HG03439 (cell line): Measurements from ENCODE around the gene CTNNA3.

ENCODE experiments used
- ATAC-seq: cut with Tn5 transposase; IDR thresholded peaks from one replicate; pipeline ENCODE4 v1.9.1; 2021; ENCODE audit warnings: mild to moderate bottlenecking, moderate library complexity; ENCODE audit not compliant: unreplicated experiment

The CTNNA3 gene

DNA sequence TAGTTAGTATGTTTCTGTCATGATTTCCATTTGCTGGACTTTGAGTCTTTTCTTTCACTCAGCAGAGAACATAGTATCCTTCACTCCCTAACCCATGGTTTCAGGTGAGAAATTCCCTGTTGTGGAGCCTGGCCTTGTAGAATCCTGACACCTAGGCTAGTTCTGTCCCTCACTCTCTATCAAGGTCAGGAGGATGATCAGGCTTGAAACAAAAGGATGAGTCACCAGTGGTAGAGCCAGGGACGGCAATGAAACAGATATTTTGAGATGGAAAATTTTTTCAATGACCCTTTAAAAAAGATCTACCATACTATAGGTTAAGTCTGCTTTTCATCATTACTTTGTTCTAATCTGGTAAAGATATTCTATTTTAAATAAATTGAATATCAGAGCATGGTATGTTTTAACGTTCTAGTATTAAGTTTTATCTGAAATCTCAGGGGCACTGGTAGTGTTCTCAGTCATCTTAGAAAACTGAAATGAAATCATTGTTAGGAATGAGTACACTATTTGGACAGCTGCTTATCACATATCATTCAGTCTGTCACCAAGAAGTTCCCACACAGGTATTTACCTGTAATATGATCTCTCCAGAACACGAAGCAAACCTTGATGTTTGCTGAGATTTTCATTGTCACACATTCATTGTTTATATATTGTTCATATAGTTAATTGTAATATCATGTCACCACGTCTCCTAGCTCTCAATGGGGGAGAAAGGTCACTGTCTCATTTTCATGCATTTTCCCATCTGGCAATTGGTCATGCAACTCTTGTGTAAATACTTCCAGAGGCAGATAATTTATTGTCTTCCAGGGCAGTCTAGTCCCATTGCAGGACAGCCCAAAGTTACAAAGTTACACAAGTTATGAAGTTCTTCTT lies 1070.0 kb downstream of the CTNNA3 start:
- no peak for ATAC-seq

DNA sequence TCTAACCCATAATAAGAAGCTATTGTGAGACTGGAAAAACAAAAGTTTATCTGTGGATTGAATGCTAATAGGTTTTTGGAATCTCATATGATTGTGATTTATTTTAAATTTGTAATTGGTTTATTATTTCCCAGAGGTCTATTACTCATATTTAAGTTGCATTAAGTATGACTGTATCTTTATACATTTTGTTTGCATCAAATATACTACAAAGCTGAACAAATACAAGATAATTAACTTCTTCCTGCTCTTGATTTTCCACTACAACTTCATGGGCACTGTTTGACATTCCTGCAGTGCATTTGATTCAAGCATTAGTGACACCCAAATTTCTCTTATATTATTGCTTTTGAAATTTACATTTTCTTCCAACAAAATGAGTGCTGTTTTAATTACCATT lies 1073.9 kb downstream of the CTNNA3 start:
- ATAC-seq = no peak

DNA sequence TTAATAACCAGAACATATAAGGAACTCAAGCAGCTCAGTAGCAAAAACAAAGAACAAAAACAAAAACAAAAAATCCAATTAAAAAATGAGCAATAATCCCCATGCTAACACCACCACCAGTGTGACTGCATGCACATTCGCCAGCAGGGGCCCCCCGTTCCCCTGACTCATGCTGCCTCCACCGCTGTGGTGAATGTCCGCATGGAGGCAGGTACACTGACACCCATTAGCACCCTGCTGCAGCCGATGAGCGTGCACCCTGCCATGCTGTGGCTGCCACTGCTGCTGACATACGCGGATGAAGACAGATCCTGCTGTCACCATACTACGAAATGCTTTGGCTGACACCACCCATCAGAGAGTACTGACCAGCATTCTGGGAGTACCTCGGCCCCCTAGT lies 1091.8 kb downstream of the CTNNA3 start:
- ATAC-seq = no peak

DNA sequence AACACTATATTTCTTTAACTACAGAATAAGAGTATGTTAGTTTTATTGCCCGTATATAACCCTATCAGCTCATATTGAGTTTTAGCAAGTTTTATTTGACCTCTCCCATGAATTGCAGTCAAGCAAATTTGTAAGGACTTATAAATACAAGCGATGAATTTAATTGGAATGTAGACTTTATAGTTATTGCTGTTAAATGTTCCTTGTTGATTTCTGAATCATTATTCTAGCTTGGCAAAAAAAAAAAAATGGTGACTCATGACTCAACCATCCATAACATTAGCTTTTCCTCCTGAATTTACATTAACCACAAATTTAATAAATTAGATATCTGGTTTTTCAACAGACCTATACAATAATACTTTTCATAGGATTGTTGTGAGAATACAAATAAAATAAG lies 1104.1 kb downstream of the CTNNA3 start:
- ATAC-seq = no peak

DNA sequence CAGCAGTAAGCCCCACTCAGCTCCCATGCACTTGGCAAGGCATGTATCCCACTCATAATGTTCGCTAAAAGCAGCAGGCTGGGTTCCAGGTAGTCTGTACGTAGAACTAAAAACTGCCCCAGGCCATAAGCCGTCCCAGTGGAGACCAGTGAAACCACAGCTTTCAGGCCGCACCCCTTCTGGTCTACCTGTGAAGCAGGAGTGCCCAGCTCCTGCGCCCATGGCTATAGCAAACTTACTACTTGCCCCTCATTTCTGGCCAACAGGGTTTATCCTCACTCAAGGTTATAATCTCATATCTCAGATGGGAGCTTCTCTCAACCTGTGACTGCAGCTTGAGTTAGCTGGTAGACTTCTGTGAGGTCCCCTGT lies 1108.3 kb downstream of the CTNNA3 start:
- no peak for ATAC-seq

DNA sequence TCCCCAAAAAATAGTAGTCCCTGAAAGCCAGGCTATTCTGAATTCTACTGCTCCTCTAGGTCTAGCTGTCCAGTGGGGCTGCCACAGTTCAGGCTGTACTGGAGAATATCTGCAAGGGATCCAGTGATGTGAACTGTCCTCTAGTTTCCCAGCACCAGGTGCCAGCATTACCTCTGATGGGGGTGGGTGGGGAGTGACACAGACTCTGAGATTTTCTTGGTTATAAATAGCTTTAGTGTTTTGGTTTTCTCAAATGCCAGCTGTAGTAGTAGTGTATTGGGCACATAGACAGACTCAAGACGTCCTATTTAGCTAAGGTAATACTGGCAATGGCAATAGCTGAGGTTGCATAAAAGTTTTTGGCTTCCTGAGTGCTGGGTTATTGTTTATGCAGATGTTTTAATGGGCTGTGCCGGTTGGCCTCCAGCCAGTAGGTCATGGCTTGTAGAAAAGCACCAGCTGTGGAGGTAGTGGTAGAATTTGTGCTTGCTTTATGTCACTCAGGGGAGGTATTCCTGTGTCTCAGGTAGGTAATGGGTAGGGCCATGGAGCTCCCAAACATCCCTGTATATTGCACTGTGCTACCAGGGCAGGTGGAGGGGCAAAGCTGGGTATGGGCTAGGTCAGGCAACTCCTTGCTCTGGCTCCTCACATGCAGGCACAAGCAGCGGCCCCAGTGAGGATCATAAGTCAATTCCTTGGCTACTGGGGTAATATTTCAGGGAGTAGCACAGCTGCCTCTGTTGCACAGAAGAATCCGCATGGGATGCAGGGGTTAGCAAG lies 1108.9 kb downstream of the CTNNA3 start:
- no peak for ATAC-seq

DNA sequence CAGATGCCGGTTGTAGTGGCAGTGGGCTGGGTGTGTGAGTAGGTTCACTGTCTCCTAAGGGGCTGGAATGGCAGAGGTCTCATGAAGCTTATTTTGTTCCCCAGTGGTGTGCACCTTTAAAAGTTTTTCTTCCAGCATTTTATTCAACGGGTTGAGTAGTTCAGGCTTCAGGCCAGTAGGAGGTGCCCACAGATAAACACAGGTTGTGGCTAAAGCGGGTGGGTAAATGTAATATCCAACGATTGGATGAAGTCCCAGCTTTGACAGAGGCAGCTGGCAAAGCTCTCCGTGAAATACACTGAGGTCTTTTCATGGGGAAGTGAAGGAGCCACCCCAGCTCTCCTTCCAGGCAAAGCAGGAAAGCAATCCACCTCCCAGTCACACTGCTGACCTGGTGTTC lies 1109.9 kb downstream of the CTNNA3 start:
- ATAC-seq = no peak

DNA sequence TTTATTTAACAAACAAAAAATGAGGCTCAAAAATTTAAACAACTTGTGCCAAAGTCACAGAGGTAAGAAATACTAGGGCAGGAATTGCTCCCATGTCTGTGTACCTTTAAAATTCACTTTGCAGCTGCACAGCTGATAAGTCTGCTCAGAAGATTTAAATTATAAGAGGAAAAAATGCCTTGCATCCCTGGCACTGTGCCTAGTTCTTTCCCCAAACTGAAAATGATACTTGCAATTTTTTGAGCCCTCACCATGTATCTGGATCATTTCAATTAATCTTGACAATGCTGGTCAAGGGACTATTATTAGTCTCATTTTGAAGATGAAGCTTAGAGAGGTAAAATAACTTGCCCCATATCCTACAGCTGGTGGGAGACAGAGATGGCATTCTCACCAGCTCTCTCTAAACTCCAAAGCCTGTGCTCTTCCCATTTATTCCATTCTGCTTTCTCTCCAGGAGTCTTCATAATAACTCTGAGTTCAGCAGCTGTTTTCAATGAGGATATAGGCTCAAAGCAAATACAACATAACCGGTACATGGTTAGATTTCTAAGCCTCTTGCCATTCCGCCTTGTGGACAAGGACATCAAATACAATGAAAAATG lies 1120.6 kb downstream of the CTNNA3 start:
- no peak for ATAC-seq

DNA sequence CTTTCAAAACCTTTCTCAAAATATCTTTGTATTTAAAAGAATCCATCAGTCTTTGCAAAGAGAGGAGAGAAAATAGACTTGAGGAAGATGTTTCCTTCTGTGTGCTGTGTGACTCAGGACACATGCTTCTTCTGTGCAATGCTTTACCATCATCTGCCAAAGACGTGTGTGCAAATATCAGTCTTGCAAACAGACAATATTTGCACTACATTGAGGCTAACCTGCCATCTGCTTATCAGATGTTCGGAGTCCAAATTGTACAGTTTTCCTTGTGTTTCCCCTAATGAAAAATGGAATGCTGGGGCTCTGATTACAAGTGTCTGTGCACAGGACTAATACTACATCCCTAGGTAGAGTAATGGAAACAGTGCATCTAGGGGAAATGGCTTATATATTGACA lies 1123.3 kb downstream of the CTNNA3 start:
- no peak for ATAC-seq

DNA sequence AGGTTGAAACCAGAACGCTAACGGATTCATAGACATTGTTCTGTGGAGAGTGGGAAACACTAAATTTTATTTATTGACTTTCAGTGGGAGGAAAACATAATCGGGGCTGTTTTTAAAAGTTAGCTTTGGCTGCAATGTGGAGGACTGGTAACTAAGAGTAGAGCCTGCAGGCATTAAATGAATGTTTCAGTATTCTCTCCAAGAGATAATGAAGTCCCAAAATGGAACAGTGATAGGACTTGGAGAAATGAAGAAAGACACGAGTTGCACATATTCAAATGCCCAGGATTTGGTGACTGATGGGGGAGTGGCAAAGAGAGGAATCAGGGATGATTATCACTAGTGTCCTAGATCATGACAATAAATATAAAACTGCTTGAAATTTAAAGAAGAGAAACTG lies 1130.0 kb downstream of the CTNNA3 start:
- no peak for ATAC-seq

DNA sequence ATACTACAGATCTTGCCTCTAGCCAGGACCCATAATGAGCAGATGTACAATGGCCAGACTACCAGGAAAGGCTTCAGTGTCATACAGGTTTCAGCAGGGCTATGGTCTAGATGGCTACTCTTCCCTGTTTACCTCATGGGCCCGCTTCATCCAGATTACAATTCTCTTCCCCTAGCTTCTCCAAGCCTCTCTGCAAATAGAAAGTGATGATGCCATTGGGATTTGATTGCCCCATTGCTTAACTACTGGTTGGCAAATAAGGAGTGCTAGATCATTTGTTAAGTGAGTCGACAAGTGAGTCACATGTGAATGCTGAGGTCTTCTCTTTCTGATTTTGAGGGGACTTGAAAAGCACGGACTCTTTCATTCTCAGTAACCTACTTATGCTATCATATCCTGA lies 1131.7 kb downstream of the CTNNA3 start:
- no peak for ATAC-seq

DNA sequence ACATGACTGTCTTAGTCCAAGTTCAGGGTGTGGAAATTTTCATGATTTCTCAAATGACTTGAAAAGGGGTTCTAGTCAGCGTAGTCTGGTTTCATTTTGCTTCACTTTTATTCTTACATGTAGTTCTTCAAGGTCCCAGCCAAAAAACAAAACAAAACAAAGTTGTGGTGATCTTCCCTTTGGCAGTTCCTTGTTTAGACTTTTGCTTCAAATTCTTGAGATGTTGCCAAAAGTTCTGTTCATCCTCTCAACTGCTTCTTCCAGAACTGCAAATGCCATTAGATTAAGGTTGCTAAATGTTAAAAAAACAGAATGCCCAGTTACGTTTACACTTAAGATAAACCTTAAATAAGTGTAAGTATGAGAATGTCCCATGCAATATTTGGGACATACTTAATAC lies 1140.9 kb downstream of the CTNNA3 start:
- ATAC-seq = no peak

DNA sequence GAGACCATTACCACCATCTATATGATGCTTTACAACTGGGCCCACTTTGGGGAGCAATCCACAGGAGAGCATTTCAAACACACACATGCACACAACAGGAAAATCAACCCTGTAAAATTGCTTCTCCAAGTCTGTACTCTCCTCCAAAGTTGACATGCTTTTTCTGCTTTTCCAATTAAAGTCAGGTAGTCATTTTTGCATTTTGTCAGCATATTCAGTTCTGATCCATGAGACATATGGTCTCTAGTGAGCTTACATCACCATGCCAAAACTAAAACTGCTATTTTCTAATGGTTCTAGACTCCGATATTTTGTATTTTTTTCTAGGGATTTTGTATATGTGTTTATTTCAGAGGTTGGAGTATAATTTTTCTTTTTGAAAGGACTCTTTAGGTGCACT lies 1143.7 kb downstream of the CTNNA3 start:
- no peak for ATAC-seq

DNA sequence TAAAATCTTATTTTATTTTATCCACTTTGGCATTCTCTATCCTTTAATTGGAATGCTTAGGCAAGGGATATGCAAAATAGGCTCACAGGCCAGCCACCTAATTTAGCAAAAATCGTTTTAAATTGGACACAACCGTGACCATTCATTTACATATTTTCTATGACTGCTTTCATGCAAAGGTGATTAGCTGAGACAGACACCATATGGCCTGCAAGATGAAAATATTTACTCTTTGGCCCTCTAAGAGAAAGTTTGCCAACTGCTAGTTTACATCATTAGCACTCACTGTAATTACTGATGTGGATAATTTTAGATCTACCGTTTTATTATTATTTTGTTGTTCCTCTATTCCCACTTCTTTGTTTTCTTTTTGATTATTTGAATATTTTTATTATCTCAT lies 1145.6 kb downstream of the CTNNA3 start:
- no peak for ATAC-seq

DNA sequence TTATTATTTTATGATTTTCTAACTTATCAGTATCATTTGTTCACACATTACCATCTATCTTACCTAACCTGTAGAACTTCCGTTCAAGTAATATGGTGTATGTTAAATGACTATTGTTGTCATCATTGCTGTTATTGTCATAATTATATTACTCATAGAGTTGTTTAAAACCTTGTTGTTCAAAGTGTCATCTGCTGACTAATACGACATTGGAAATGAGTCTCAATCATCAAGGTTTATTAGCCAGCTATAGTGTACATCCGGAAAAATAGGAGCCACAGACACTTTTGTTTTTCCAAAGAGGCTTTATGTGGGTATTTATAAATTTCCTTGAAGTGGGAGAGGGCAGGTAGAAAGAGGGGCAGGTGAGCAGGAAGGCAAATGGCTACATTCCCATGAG lies 1157.1 kb downstream of the CTNNA3 start:
- no peak for ATAC-seq

DNA sequence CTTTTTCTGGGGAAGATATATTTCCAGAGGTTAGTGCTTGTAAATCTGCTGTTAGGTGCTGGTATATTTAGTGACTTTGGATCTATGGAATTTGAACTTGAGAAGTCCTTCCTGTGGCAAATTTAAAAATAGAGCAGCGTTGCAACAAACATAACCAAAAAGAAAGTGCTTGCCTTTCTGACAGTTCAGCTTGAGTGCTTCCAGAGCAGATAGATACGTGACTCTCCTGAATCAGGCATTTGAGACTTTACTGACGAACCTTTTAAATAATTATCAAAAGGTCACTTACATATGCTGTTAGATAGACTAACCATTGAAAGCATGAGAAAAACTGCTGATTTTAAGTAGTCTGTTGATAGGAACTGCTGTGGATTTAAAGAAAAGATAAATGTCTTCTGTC lies 1157.6 kb downstream of the CTNNA3 start:
- no peak for ATAC-seq

DNA sequence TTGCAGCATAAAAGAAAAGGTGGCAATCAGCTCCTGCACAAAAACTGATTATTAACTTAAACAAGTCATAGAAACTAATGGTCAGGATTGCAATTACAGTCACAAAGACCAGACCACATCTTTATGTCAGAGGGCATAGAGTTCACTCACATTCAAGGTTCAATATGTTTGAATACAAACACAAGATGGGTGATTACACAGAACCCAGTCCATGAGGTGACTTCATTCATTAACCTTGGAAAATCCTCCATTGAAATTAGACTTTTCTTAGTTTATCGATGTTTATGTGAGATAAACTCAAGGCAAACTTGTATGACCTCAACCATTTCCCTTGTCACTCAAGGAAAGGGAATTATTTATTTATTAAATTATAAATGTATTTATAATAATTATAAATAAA lies 1158.8 kb downstream of the CTNNA3 start:
- ATAC-seq = no peak

DNA sequence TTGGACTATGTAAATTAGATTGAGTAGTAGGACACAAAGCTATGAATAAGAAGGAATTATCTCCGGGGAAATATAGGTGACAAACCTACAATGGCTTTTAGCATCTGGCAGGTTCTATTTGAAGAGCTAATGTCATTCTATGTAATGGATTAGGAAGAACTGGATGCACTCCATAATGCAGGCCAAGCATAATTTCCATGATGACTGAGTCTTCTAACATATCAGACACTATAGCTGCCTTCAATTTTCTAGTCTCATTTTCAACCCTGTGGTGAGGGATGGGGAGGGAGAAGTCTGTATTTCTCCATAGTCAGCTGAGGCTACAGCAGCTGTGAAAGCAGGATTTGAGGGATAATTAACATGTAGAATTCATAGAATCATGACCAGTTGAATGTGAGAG lies 1160.6 kb downstream of the CTNNA3 start:
- ATAC-seq = no peak

DNA sequence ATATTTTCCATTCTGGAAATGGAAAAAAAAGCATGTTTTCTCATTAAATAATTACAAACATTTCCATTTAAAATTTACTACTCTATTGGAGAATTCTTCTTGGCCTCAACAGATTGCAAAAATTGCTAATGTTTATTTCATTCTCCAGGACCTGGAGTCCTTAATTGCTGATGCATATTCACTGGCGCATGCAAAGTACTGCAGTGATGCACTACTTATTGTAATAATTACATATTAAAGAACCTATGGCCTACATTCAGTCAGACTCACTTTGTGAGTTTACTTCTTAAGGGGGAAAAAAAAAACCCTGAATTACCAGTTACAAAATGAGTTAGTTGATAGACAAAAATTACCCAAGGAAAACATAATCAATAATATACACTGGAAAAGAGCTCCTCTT lies 1161.1 kb downstream of the CTNNA3 start:
- ATAC-seq = no peak

DNA sequence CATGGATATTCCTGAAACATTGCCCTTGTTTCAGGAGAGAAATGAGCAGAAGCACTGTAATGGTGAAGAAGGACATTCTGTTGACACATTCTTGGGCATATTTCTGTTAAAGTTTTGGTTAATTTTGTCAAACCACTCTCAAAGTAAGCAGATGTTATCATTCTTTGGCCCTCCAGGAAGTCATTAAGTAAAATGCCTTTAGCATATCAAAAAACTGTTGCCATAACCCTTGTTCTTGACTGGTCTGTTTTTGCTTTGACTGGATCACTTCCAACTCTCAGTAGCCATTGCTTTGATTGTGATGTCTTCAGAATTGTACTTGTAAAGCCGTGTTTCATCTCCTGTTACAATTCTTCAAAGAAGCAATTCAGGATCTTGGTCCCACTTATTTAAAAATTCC lies 1174.5 kb downstream of the CTNNA3 start:
- no peak for ATAC-seq

DNA sequence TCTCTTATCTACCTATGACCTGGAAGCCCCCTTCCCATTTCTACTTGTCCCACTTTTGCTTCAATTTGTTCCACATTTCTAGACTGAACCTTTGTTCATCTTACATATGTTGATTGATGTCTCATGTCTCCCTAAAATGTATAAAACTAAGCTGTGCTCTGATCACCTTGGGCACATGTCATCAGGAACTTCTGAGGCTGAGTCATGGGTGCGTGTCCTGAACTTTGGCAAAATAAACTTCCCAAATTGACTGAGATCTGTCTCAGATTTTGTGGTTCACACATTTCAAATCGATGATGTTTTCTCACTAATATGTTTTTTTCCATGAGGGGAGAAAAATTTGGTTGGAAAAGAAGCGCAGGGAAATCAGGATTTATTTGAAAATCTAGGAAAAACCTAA lies 1176.4 kb downstream of the CTNNA3 start:
- ATAC-seq = no peak

DNA sequence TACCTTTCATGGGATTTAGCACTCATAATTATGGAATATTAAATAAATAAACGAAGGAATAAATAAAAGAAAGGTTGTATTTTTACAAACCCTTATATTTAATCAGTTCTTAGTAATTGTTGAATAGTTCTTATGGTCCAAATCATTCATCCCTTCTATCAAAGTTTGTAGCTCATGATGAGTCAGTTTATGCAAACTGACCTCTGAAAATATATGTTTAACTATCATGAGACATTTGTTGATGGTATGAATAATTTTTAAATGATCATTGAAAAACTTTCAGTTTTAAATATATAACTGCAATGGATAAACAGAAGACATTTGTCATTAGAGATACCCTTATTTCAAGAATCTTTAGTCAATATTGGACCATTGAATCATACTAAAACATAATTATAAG lies 1181.3 kb downstream of the CTNNA3 start:
- ATAC-seq = no peak
